ENCODE results near the gene NMBR. TPM values are rescaled to one million over a fixed set of nuclear protein-coding genes. Genes with fewer than 3 reads are reported as not detected.

The NMBR gene
- polyA plus RNA-seq, 1 donor from 2014 or later: not detected

- no peak for TF ChIP-seq EZH2 (IDR thresholded peaks at IDR 0.05; ENCODE audit: borderline replicate concordance, insufficient read depth, low read length, poor library complexity, severe bottlenecking)
- no peak for TF ChIP-seq SMC3 (conservative IDR thresholded peaks at IDR 0.05; ENCODE audit: poor library complexity)
- no peak for TF ChIP-seq MXI1 (conservative IDR thresholded peaks at IDR 0.05; ENCODE audit: poor library complexity, severe bottlenecking)
- no peak overlapping the region for H3K27ac ChIP-seq (ENCODE audit: low read length)
- no peak overlapping the region for H3K9ac ChIP-seq (ENCODE audit: low read length)
- no peaks in the 10 kb centered on the region for H3K27me3 ChIP-seq (ENCODE audit: insufficient read depth, low read depth, low read length)
- no peaks in the 10 kb centered on the region for H3K9me2 ChIP-seq (ENCODE audit: insufficient read depth, low read length)
- H3K36me3 ChIP-seq (ENCODE audit: insufficient read depth, low read length): no peaks in the 10 kb centered on the region
- no peak overlapping the region for H3K4me3 ChIP-seq (ENCODE audit: low read length)
- H4K20me1 ChIP-seq (ENCODE audit: insufficient read depth): no peaks in the 10 kb centered on the region
- H2AFZ ChIP-seq (ENCODE audit: low read depth, low read length): no peak overlapping the region
- H3K4me2 ChIP-seq (ENCODE audit: low read length): no peak overlapping the region
- no peaks in the 10 kb centered on the region for H3K9me3 ChIP-seq (ENCODE audit: low read length)
- H3K79me2 ChIP-seq (replicated peaks; ENCODE audit: insufficient read depth, low read length): no peaks in the 10 kb centered on the region
- H3F3A ChIP-seq (ENCODE audit: insufficient read depth, low read length, poor library complexity, severe bottlenecking): no peaks in the 10 kb centered on the region
Measured at GRCh38 chr6:142118925-142119324, 28.0 kb downstream of the NMBR start.

- H4K20me1 ChIP-seq (ENCODE audit: insufficient read depth): no peaks in the 10 kb centered on the region
- TF ChIP-seq CTCF (IDR thresholded peaks at IDR 0.05; ENCODE audit: poor library complexity, severe bottlenecking) (no peak), POLR2AphosphoS5 (IDR thresholded peaks at IDR 0.05) (no peak), MXI1 (conservative IDR thresholded peaks at IDR 0.05; ENCODE audit: poor library complexity, severe bottlenecking) (no peak), RAD21 (conservative IDR thresholded peaks at IDR 0.05) (no peak), TAF1 (IDR thresholded peaks at IDR 0.05; ENCODE audit: low read depth) (no peak), REST (IDR thresholded peaks at IDR 0.05; ENCODE audit: borderline replicate concordance) (no peak), EP300 (conservative IDR thresholded peaks at IDR 0.05; ENCODE audit: poor library complexity, severe bottlenecking) (no peak), EZH2 (IDR thresholded peaks at IDR 0.05; ENCODE audit: borderline replicate concordance, insufficient read depth, low read length, poor library complexity, severe bottlenecking) (no peak), SMC3 (conservative IDR thresholded peaks at IDR 0.05; ENCODE audit: poor library complexity) (no peak)
Measured at GRCh38 chr6:142118328-142118727, 28.6 kb downstream of the NMBR start.

More at GRCh38 chr6:142118328-142118727, 28.6 kb downstream of the NMBR start:
- Histone ChIP-seq H3K4me3 (ENCODE audit: low read length) (no peak overlapping the region), H3K9ac (ENCODE audit: low read length) (no peak overlapping the region), H3K36me3 (ENCODE audit: insufficient read depth, low read length) (no peaks in the 10 kb centered on the region), H3K4me2 (ENCODE audit: low read length) (no peak overlapping the region), H3K79me2 (replicated peaks; ENCODE audit: insufficient read depth, low read length) (no peaks in the 10 kb centered on the region), H3K27ac (ENCODE audit: low read length) (no peak overlapping the region), H3K9me2 (ENCODE audit: insufficient read depth, low read length) (no peaks in the 10 kb centered on the region), H3K27me3 (ENCODE audit: insufficient read depth, low read depth, low read length) (no peaks in the 10 kb centered on the region), H3F3A (ENCODE audit: insufficient read depth, low read length, poor library complexity, severe bottlenecking) (no peaks in the 10 kb centered on the region), H3K9me3 (ENCODE audit: low read length) (no peaks in the 10 kb centered on the region), H2AFZ (ENCODE audit: low read depth, low read length) (no peak overlapping the region)

All from neural cell (in vitro differentiated cells).